B cell (primary cell): ENCODE measurements around the gene MYOM3.

Experiments used
- EZH2 ChIP-seq: IDR thresholded peaks from 2 replicates; pipeline ENCODE4 v1.6.1; 2012; ENCODE audit warnings: borderline replicate concordance, low read depth, mild to moderate bottlenecking, moderate library complexity, low read length; ENCODE audit not compliant: insufficient read depth, poor library complexity, severe bottlenecking
- TF ChIP-seq, protein P1 (sequence below): fragments of 200-600 bp; IDR thresholded peaks from one replicate; pipeline ENCODE4 v1.8.0; 2022; ENCODE audit warnings: antibody characterized with exemption, mild to moderate bottlenecking

DNA sequence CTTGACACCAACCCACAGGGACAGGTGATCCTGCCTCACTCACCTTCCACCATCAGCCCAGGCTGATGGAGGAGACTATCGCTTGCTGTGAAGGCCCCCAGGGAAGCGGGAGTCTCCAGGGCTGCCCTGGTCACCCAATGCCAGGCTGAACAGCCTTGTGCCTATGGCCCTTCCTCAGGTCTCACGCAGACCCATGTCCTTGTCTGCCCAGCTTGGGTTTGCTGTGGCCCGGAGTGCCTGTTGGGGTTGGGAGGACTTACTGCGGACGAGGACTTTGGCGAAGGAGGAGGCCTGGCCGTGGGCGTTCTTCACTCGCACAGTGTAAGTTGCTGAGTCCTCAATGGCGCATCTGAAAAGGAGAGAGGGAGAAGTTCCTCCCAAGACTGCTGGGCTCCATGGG is 14.3 kb downstream of the MYOM3 start:
- TF ChIP-seq, protein P1, sequence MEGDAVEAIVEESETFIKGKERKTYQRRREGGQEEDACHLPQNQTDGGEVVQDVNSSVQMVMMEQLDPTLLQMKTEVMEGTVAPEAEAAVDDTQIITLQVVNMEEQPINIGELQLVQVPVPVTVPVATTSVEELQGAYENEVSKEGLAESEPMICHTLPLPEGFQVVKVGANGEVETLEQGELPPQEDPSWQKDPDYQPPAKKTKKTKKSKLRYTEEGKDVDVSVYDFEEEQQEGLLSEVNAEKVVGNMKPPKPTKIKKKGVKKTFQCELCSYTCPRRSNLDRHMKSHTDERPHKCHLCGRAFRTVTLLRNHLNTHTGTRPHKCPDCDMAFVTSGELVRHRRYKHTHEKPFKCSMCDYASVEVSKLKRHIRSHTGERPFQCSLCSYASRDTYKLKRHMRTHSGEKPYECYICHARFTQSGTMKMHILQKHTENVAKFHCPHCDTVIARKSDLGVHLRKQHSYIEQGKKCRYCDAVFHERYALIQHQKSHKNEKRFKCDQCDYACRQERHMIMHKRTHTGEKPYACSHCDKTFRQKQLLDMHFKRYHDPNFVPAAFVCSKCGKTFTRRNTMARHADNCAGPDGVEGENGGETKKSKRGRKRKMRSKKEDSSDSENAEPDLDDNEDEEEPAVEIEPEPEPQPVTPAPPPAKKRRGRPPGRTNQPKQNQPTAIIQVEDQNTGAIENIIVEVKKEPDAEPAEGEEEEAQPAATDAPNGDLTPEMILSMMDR = no peak
- TF ChIP-seq EZH2 = no peak
